DOHH2 (cell line): ENCODE data around the gene TASP1.

Source experiments
- H3F3A ChIP-seq: fragments of 200-600 bp; sonication (generic), shearing (Covaris generic); 2 replicates; pipeline ENCODE4 v1.6.0; 2016; ENCODE audit warnings: antibody characterized with exemption, mild to moderate bottlenecking; ENCODE audit not compliant: control insufficient read depth, insufficient read depth
- H3K27ac ChIP-seq: fragments of 200-600 bp; sonication (generic); 2 replicates; pipeline ENCODE4 v1.5.1; 2014; ENCODE audit warnings: low read depth, mild to moderate bottlenecking, low read length, moderate library complexity
- H3K27me3 ChIP-seq: fragments of 200-600 bp; sonication (generic); 2 replicates; pipeline ENCODE4 v1.6.1; 2014; ENCODE audit warnings: mild to moderate bottlenecking, low read length, mixed read lengths; ENCODE audit not compliant: control insufficient read depth
- H3K36me3 ChIP-seq: fragments of 200-600 bp; sonication (generic); 2 replicates; pipeline ENCODE4 v1.6.1; 2014; ENCODE audit warnings: mild to moderate bottlenecking, low read length, moderate library complexity, mixed read lengths; ENCODE audit not compliant: control insufficient read depth
- H3K4me1 ChIP-seq: fragments of 200-600 bp; sonication (generic); 2 replicates; pipeline ENCODE4 v1.6.1; 2014; ENCODE audit warnings: mild to moderate bottlenecking, low read length, mixed read lengths; ENCODE audit not compliant: control insufficient read depth
- H3K4me2 ChIP-seq: fragments of 200-600 bp; sonication (generic); 2 replicates; pipeline ENCODE4 v1.6.0; 2014; ENCODE audit warnings: mild to moderate bottlenecking, low read length, moderate library complexity
- H3K4me3 ChIP-seq: fragments of 200-600 bp; sonication (generic); 2 replicates; pipeline ENCODE4 v1.5.1; 2014; ENCODE audit warnings: mild to moderate bottlenecking, low read length, mixed read lengths
- H3K79me2 ChIP-seq: fragments of 200-600 bp; sonication (generic); 2 replicates; pipeline ENCODE4 v1.6.1; 2014; ENCODE audit warnings: mild to moderate bottlenecking, low read length, mixed read lengths; ENCODE audit not compliant: control insufficient read depth
- H3K9me2 ChIP-seq: fragments of 200-600 bp; sonication (generic); replicated peaks from 2 replicates; pipeline ENCODE4 v1.6.1; 2014; ENCODE audit warnings: mild to moderate bottlenecking, low read length, mixed read lengths; ENCODE audit not compliant: control insufficient read depth
- H3K9me3 ChIP-seq: fragments of 200-600 bp; sonication (generic); 2 replicates; pipeline ENCODE4 v1.6.1; 2014; ENCODE audit warnings: antibody characterized with exemption, low read length, mixed read lengths; ENCODE audit not compliant: control insufficient read depth, insufficient read depth
- H4K20me1 ChIP-seq: fragments of 200-600 bp; sonication (generic); 2 replicates; pipeline ENCODE4 v1.6.0; 2014; ENCODE audit warnings: low read depth, mild to moderate bottlenecking, antibody characterized with exemption, low read length, moderate library complexity; ENCODE audit not compliant: control insufficient read depth, insufficient read depth
- EZH2phosphoT487 ChIP-seq: fragments of 200-600 bp; sonication (generic); IDR thresholded peaks from 2 replicates; pipeline ENCODE4 v1.6.1; 2017; ENCODE audit warnings: borderline replicate concordance, mild to moderate bottlenecking, antibody characterized with exemption, low read length, moderate library complexity, mixed read lengths
- TF ChIP-seq, protein P1 (sequence below): fragments of 200-600 bp; sonication (generic); IDR thresholded peaks from one replicate; pipeline ENCODE4 v1.5.1; 2014; ENCODE audit warnings: antibody characterized with exemption, mild to moderate bottlenecking, low read depth, low read length; ENCODE audit not compliant: poor library complexity, severe bottlenecking

Gene TASP1

DNA sequence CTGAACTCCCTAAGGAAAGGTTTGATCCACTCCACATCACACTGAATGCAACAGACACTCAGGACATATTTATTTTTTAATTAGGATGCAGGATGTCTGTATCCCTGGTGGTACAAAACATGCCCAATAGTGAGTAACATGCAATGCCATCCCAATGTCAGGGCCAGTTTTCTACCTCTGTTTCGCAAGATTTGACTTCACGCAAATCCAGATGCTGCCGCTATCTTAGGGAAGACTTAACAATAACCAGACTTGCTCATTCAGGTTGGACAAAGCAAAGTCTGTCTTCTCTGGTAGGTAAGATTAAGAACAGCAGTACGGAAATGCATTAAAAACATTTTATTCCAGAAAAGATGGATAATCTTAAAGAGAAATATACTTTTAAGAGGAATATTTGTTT is 103.1 kb downstream of the TASP1 start:
- H3K9me3 ChIP-seq = no peaks in the 10 kb centered on the region
- H3K27me3 ChIP-seq = no peaks in the 10 kb centered on the region
- H3K4me3 ChIP-seq = no peak overlapping the region
- H3K4me1 ChIP-seq = no peaks in the 10 kb centered on the region
- H3F3A ChIP-seq = no peaks in the 10 kb centered on the region
- H4K20me1 ChIP-seq = no peaks in the 10 kb centered on the region
- no peaks in the 10 kb centered on the region for H3K36me3 ChIP-seq
- no peak for TF ChIP-seq EZH2phosphoT487
- TF ChIP-seq, protein P1, sequence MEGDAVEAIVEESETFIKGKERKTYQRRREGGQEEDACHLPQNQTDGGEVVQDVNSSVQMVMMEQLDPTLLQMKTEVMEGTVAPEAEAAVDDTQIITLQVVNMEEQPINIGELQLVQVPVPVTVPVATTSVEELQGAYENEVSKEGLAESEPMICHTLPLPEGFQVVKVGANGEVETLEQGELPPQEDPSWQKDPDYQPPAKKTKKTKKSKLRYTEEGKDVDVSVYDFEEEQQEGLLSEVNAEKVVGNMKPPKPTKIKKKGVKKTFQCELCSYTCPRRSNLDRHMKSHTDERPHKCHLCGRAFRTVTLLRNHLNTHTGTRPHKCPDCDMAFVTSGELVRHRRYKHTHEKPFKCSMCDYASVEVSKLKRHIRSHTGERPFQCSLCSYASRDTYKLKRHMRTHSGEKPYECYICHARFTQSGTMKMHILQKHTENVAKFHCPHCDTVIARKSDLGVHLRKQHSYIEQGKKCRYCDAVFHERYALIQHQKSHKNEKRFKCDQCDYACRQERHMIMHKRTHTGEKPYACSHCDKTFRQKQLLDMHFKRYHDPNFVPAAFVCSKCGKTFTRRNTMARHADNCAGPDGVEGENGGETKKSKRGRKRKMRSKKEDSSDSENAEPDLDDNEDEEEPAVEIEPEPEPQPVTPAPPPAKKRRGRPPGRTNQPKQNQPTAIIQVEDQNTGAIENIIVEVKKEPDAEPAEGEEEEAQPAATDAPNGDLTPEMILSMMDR = no peak
- no peak overlapping the region for H3K27ac ChIP-seq
- H3K79me2 ChIP-seq = no peaks in the 10 kb centered on the region
- H3K9me2 ChIP-seq = no peaks in the 10 kb centered on the region
- H3K4me2 ChIP-seq = no peak overlapping the region

DNA sequence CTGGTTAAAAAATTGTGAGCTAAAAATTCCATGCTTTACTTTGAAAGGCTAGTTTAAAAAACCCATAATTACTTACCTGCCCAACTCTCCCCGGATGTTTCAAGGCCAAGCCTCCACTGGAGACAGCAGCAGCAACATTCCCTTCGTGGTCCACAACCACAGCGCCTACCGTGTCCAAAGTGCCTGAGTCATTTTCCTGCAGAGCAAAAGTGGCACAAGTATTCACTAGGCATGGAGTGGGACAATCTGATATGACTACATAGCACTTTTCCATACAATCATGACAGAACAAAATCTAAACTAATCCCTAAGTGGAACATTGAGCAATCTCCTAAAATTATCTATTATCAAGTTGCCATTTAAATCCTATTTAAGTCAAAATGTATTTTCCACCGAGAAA is 104.8 kb downstream of the TASP1 start:
- Histone ChIP-seq H3K9me3 (no peaks in the 10 kb centered on the region), H3K9me2 (no peaks in the 10 kb centered on the region), H3K36me3 (no peaks in the 10 kb centered on the region), H3K27me3 (no peaks in the 10 kb centered on the region), H3K4me1 (no peaks in the 10 kb centered on the region), H3K4me2 (no peak overlapping the region), H3K79me2 (no peaks in the 10 kb centered on the region), H4K20me1 (no peaks in the 10 kb centered on the region), H3K27ac (no peak overlapping the region), H3F3A (no peaks in the 10 kb centered on the region), H3K4me3 (no peak overlapping the region)
- no peak for TF ChIP-seq EZH2phosphoT487
- TF ChIP-seq, protein P1 = no peak

DNA sequence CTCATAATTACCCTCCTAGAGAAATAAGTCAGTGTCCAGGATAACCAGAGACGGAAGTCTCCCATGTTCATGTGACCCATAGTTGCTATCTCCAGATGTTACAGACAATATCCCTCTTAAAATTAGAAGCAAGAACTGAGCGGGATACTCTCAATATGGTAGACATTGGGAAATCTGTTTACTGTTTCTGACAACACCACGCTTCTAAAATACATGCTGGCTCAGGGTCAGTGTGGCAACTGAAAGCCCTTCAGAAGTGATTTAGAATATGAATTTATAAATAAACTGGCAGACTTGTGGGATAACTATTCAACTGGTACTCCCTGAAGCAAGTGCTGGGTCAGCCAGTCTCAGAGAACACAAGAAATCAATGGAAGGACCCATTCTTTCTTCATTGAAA is 108.6 kb downstream of the TASP1 start:
- Histone ChIP-seq H3F3A (no peaks in the 10 kb centered on the region), H3K27me3 (no peaks in the 10 kb centered on the region), H3K36me3 (no peaks in the 10 kb centered on the region), H3K4me3 (no peak overlapping the region), H3K4me1 (no peaks in the 10 kb centered on the region), H4K20me1 (no peaks in the 10 kb centered on the region), H3K4me2 (no peak overlapping the region), H3K79me2 (no peaks in the 10 kb centered on the region), H3K27ac (no peak overlapping the region), H3K9me2 (no peaks in the 10 kb centered on the region), H3K9me3 (no peaks in the 10 kb centered on the region)
- TF ChIP-seq, protein P1 = no peak
- TF ChIP-seq EZH2phosphoT487 = no peak

DNA sequence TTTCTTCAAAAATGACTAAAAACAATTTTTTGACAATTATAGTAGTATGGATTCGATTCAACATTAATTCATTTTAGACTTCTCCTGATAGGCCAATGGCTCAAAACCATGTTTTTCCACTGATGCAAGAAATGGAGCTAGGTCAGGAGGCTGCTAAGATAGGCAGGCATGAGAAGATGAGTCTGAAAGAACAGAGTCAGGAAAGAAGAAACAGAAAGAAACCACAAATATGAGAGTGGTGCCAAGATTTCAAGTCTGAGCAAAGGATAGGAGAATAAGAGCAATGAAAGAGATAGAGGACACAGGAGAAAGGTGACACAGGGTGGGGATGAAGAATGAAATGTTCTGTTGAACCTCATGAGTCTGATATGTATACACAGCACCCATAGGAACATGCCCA is 112.2 kb downstream of the TASP1 start:
- no peaks in the 10 kb centered on the region for H3K9me2 ChIP-seq
- no peak overlapping the region for H3K4me2 ChIP-seq
- no peak overlapping the region for H3K4me3 ChIP-seq
- no peaks in the 10 kb centered on the region for H3K79me2 ChIP-seq
- no peaks in the 10 kb centered on the region for H3F3A ChIP-seq
- no peaks in the 10 kb centered on the region for H3K27me3 ChIP-seq
- no peaks in the 10 kb centered on the region for H3K4me1 ChIP-seq
- TF ChIP-seq EZH2phosphoT487 = no peak
- TF ChIP-seq, protein P1 = no peak
- no peaks in the 10 kb centered on the region for H3K36me3 ChIP-seq
- no peaks in the 10 kb centered on the region for H4K20me1 ChIP-seq
- no peaks in the 10 kb centered on the region for H3K9me3 ChIP-seq
- H3K27ac ChIP-seq = no peak overlapping the region
